22Rv1 (cell line): Measurements from ENCODE around the gene TFG.

Experiments
- ZFX ChIP-seq: fragments of 450-650 bp; IDR thresholded peaks from 2 replicates; pipeline ENCODE4 v1.6.1; 2017; ENCODE audit warnings: antibody characterized with exemption, borderline replicate concordance
- TF ChIP-seq, protein P1 (sequence below): fragments of 450-650 bp; IDR thresholded peaks from 2 replicates; pipeline ENCODE4 v1.5.1; 2017; ENCODE audit warnings: mild to moderate bottlenecking

DNA sequence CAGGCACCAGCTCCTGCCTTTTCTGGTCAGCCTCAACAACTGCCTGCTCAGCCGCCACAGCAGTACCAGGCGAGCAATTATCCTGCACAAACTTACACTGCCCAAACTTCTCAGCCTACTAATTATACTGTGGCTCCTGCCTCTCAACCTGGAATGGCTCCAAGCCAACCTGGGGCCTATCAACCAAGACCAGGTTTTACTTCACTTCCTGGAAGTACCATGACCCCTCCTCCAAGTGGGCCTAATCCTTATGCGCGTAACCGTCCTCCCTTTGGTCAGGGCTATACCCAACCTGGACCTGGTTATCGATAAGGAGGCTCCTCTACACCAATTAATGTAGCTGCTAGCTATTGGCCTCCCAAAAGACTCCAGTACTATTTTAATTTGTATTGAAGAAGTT lies 38.9 kb downstream of the TFG start:
- TF ChIP-seq, protein P1, sequence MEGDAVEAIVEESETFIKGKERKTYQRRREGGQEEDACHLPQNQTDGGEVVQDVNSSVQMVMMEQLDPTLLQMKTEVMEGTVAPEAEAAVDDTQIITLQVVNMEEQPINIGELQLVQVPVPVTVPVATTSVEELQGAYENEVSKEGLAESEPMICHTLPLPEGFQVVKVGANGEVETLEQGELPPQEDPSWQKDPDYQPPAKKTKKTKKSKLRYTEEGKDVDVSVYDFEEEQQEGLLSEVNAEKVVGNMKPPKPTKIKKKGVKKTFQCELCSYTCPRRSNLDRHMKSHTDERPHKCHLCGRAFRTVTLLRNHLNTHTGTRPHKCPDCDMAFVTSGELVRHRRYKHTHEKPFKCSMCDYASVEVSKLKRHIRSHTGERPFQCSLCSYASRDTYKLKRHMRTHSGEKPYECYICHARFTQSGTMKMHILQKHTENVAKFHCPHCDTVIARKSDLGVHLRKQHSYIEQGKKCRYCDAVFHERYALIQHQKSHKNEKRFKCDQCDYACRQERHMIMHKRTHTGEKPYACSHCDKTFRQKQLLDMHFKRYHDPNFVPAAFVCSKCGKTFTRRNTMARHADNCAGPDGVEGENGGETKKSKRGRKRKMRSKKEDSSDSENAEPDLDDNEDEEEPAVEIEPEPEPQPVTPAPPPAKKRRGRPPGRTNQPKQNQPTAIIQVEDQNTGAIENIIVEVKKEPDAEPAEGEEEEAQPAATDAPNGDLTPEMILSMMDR = no peak
- TF ChIP-seq ZFX = no peak
